Progenitor cell of endocrine pancreas (in vitro differentiated cells): ENCODE measurements around the gene WT1. TPM values are rescaled to one million over a fixed set of nuclear protein-coding genes. Genes with fewer than 3 reads are reported as not detected.

ENCODE experiments used
- DNase-seq: peaks from one replicate; pipeline ENCODE4 v3.0.0; 2021; ENCODE audit warnings: low spot score; ENCODE audit not compliant: unreplicated experiment
- H3K27ac Mint-ChIP-seq: 2 replicates; pipeline ENCODE4 v1.8.0; 2021; ENCODE audit warnings: mild to moderate bottlenecking, moderate library complexity, mixed read lengths
- H3K27me3 Mint-ChIP-seq: 2 replicates; pipeline ENCODE4 v1.8.0; 2021; ENCODE audit warnings: mixed read lengths
- H3K36me3 Mint-ChIP-seq: 2 replicates; pipeline ENCODE4 v1.8.0; 2022; ENCODE audit warnings: mixed read lengths; ENCODE audit not compliant: insufficient read depth
- H3K4me1 Mint-ChIP-seq: 2 replicates; pipeline ENCODE4 v1.8.0; 2021; ENCODE audit warnings: low read depth, mixed read lengths
- H3K4me3 Mint-ChIP-seq: 2 replicates; pipeline ENCODE4 v1.8.0; 2021; ENCODE audit warnings: low read depth, mild to moderate bottlenecking, moderate library complexity, mixed read lengths
- H3K9me3 Mint-ChIP-seq: 2 replicates; pipeline ENCODE4 v1.8.0; 2021; ENCODE audit warnings: low read depth, mixed read lengths
- total RNA-seq: library from RNA; stranded (reverse); gene quantifications from 2 replicates; pipeline ENCODE4 v1.2.1, GENCODE V29; 2021
- TF ChIP-seq, protein P1 (sequence below): fragments of 200-600 bp; sonication (generic); IDR thresholded peaks from one replicate; pipeline ENCODE4 v1.5.0; 2021; ENCODE audit warnings: antibody characterized with exemption, mild to moderate bottlenecking; ENCODE audit not compliant: unreplicated experiment

WT1 gene
- total RNA-seq, 1 donor from 2014 or later: not detected

DNA sequence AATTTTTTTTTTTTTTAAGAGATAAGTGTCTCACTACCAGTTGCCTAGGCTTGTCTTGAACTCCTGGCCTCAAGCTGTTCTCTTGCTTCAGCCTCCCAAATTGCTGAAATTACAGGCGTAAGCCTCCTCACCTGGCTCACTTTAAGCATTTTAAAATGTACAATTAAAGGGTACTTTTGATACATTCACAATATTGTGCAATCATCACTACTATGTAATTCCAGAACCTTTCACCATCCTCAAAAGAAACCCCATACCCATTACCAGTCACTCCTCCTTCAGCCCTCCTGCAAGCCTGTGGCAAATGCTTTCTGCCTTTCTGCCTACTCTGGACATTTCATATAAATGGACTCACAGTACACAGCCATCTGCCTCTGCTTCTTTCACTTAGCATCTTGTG, 34.5 kb upstream of the WT1 start:
- Mint-ChIP-seq H3K9me3 (no peaks in the 10 kb centered on the region), H3K36me3 (no peaks in the 10 kb centered on the region), H3K4me1 (no peaks in the 10 kb centered on the region), H3K27me3 (no peaks in the 10 kb centered on the region), H3K4me3 (no peak overlapping the region), H3K27ac (no peak overlapping the region)
- TF ChIP-seq, protein P1, sequence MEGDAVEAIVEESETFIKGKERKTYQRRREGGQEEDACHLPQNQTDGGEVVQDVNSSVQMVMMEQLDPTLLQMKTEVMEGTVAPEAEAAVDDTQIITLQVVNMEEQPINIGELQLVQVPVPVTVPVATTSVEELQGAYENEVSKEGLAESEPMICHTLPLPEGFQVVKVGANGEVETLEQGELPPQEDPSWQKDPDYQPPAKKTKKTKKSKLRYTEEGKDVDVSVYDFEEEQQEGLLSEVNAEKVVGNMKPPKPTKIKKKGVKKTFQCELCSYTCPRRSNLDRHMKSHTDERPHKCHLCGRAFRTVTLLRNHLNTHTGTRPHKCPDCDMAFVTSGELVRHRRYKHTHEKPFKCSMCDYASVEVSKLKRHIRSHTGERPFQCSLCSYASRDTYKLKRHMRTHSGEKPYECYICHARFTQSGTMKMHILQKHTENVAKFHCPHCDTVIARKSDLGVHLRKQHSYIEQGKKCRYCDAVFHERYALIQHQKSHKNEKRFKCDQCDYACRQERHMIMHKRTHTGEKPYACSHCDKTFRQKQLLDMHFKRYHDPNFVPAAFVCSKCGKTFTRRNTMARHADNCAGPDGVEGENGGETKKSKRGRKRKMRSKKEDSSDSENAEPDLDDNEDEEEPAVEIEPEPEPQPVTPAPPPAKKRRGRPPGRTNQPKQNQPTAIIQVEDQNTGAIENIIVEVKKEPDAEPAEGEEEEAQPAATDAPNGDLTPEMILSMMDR: no peak
- no peak for DNase-seq

DNA sequence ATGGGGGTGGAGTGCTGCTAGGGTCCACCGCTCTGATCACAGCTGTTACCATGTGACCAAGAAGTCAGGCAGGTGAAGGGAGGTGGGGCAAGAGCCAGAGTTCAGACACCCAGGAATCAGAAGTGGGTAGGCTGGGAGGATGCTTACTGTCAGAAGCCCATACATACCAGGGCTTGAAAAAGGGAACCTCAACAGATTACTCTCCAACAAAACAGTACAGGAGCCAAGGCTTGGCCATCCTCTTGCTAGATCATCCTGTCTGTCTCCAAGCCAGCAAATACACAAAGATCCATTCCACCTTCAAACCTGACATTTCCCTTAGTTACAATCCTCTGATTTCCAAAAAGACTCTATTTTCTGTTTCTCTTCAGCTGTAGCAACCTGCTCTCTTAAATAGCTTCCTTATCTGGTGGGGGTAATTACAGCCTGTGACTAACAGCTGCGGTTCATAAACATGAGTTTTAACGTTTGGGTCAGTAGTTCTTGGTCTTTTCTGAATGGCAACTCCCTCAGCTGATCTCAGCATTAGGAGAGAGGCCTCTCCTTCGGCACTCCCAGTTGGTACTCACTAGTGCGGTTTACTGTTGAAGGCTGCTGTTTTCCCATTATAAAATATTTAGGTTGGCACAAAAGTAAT, 31.1 kb upstream of the WT1 start:
- TF ChIP-seq, protein P1: no peak
- Mint-ChIP-seq H3K4me1 (no peaks in the 10 kb centered on the region), H3K27me3 (no peaks in the 10 kb centered on the region), H3K27ac (no peak overlapping the region), H3K36me3 (no peaks in the 10 kb centered on the region), H3K4me3 (no peak overlapping the region), H3K9me3 (no peaks in the 10 kb centered on the region)
- DNase-seq: no peak

- Mint-ChIP-seq H3K4me1 (no peaks in the 10 kb centered on the region), H3K36me3 (no peaks in the 10 kb centered on the region), H3K27me3 (peaks cover 3% of the 10 kb centered on the region), H3K4me3 (no peak overlapping the region), H3K27ac (no peak overlapping the region), H3K9me3 (no peaks in the 10 kb centered on the region)
- TF ChIP-seq, protein P1: no peak
- DNase-seq: no peak
Measured at GRCh38 chr11:32464078-32464477, 28.7 kb upstream of the WT1 start.

DNA sequence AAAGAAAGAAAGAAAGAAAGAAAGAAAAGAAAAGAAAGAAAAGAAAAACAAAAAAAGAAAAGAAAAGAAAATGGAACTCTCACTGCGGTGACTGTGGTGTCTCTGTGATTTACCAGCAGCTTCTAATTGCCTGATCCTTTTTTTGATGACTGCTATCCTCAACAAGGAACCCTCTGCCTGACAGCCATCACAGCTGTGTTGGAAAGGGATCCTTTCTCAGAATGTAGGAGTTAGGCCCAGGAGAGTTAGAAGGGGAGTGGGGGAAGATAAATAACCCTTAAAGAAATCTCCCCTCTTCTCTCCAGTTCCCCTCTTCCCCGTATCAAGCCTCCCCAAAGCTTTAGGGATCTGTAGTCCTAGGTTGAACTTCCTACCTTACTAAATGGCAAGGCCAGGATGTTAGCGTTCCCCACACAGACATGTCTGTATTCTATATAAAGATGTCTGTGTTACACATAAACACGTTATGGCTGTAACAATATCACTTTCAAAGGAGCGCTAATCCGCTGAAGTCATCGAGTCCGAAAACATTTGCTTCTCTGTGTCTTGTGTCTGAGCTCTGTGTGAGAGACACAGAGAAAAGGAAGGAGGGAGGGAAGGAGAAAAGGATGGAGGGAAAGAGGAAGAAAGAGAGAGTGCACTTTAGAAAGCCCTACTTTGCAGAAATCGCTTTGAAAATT, 26.8 kb upstream of the WT1 start:
- H3K27me3 Mint-ChIP-seq: peaks cover 3% of the 10 kb centered on the region
- H3K36me3 Mint-ChIP-seq: no peaks in the 10 kb centered on the region
- no peaks in the 10 kb centered on the region for H3K9me3 Mint-ChIP-seq
- DNase-seq: no peak
- no peaks in the 10 kb centered on the region for H3K4me1 Mint-ChIP-seq
- TF ChIP-seq, protein P1: no peak
- H3K27ac Mint-ChIP-seq: no peak overlapping the region
- H3K4me3 Mint-ChIP-seq: no peak overlapping the region

DNA sequence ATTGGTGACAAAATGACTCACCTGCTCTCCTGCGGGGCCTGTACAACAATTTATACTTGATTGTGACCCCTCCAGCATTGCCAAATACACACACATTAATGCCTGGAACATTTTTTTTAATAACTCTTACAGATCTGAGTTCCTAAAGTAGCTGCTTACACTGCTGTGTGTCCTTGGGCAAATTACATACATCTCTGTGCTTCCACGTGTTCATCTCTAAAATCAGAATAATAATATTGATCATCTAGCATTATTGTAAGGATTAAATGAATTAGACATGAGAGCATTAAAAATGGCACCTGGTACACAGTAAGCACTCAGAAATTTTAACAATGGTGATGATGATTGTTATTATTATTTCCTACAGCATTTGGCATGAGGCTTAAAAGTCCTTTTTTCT, 21.5 kb upstream of the WT1 start:
- Mint-ChIP-seq H3K9me3 (no peaks in the 10 kb centered on the region), H3K4me1 (no peaks in the 10 kb centered on the region), H3K36me3 (no peaks in the 10 kb centered on the region), H3K27ac (no peak overlapping the region), H3K4me3 (no peak overlapping the region), H3K27me3 (peaks cover 9% of the 10 kb centered on the region)
- DNase-seq: no peak
- TF ChIP-seq, protein P1: no peak
